Testis (tissue), 3 donors: Measurements from ENCODE around the gene NUMA1. TPM values are rescaled to one million over a fixed set of nuclear protein-coding genes. Genes with fewer than 3 reads are reported as not detected.

Experiments
- DNase-seq: peaks from one replicate; pipeline ENCODE4 v3.0.0-alpha.2; 2019
- H3K27ac ChIP-seq, 2 donors: fragments of 200-600 bp; sonication (generic); one replicate each; pipeline ENCODE4 v1.5.1; 2019
- H3K27me3 ChIP-seq: fragments of 200-600 bp; sonication (generic); one replicate; pipeline ENCODE4 v1.5.1; 2019
- H3K36me3 ChIP-seq: fragments of 200-600 bp; sonication (generic); one replicate; pipeline ENCODE4 v1.5.1; 2017; ENCODE audit warnings: low read depth; ENCODE audit errors: missing control alignments
- H3K4me1 ChIP-seq: fragments of 200-600 bp; sonication (generic); one replicate; pipeline ENCODE4 v1.5.1; 2019
- H3K4me3 ChIP-seq, 2 donors: fragments of 200-600 bp; sonication (generic); one replicate each; pipeline ENCODE4 v1.5.1; 2017 to 2019
- H3K9me3 ChIP-seq: fragments of 200-600 bp; sonication (generic); one replicate; pipeline ENCODE4 v1.5.1; 2017
- CTCF ChIP-seq, 3 experiments: fragments of 450-650 bp in 2 of 3; fragments of 200-600 bp in 1 of 3; sonication (generic) in 1 of 3; IDR thresholded peaks; one replicate each; pipeline ENCODE4 v1.5.1; 2016 to 2019; ENCODE audit warnings: antibody characterized with exemption in 3 of 3, mild to moderate bottlenecking in 2 of 3, moderate library complexity in 1 of 3
- POLR2A ChIP-seq: fragments of 450-650 bp; IDR thresholded peaks from one replicate; pipeline ENCODE4 v1.6.1; 2017; ENCODE audit warnings: antibody characterized with exemption, mild to moderate bottlenecking, moderate library complexity
- WGBS, 2 donors: methylation state at CpG; one replicate each; pipeline ENCODE4 v1.1.5; 2018; 5-methylcytosine and 5-hydroxymethylcytosine counted together
- intact Hi-C: fragments of 100-400 bp; cut with DNase I; formaldehyde crosslinking; loops from one replicate; pipeline ENCODE4 v1.15.1; 2023; ENCODE audit warnings: low total_unique reads
- polyA plus RNA-seq: library from polyadenylated mRNA; stranded (reverse); fragments of 350-450 nt; fragmentation: Illumina TruSeq; extraction: RNeasy Lipid Tissue Mini Kit (QIAGEN cat#74804); gene quantifications from one replicate; pipeline ENCODE4 v1.2.3, GENCODE V29; 2014; ENCODE audit warnings: low read depth, low replicate concordance; ENCODE audit not compliant: insufficient read depth
- total RNA-seq, 2 donors: library from RNA; depleted of rRNA; stranded (reverse); fragments of >200 nt; gene quantifications; one replicate each; pipeline ENCODE4 v1.2.3, GENCODE V29; 2016

NUMA1 gene
- total and polyA plus RNA-seq, 3 donors from 2014 or later, result 186 to 470 (median 452) TPM

DNA sequence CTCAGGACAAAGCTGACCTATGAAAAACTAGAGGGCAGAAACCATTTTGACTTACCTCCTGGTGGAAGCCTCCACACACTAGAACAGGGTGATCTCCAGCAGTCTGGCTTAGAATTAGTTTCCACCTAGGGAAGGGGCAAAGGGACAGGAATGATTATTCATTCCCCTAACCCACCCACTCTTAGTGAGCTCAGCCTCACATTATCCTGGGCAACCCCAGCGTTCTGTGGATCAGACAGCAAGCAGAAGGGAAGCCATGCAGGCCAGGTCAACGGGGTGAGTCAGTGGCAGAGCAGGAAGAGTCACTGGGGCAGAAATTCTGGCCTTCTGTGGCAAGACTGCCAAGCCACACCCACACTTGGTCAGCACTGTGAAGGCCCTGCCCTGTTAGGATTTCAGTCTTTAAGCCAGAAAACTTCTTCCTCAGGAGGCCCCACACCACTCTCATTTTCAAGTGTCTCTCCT, 10.5 kb downstream of the NUMA1 start:
- H3K36me3 ChIP-seq, result no peaks in the 10 kb centered on the region
- peak overlapping the region; percentile 40 to 75 for H3K27ac ChIP-seq
- no peaks in the 10 kb centered on the region for H3K27me3 ChIP-seq
- intact Hi-C loops, result no loop called here
- no peak for TF ChIP-seq POLR2A
- no peak for TF ChIP-seq CTCF (IDR thresholded peaks at IDR 0.05)
- 48 to 67% methylated on average over 1 to 2 of the region's 2 CpGs for WGBS, 2 donors
- peak; percentile 70 for DNase-seq
- peaks cover 18% of the 10 kb centered on the region for H3K4me1 ChIP-seq
- H3K4me3 ChIP-seq, result no peak overlapping the region
- H3K9me3 ChIP-seq, result no peaks in the 10 kb centered on the region

- DNase-seq, result no peak
- peak overlapping the region in 1 of 2 donors; percentile 75 for H3K27ac ChIP-seq
- intact Hi-C loops, result no loop called here
- no peak for TF ChIP-seq POLR2A
- no peak for TF ChIP-seq CTCF (IDR thresholded peaks at IDR 0.05)
- H3K9me3 ChIP-seq, result no peaks in the 10 kb centered on the region
- no peak overlapping the region for H3K4me3 ChIP-seq
- H3K27me3 ChIP-seq, result no peaks in the 10 kb centered on the region
- no peaks in the 10 kb centered on the region for H3K36me3 ChIP-seq
- H3K4me1 ChIP-seq, result peaks cover 18% of the 10 kb centered on the region
These were observed 11.1 kb downstream of the NUMA1 start for GRCh38 chr11:72069200-72069599.

DNA sequence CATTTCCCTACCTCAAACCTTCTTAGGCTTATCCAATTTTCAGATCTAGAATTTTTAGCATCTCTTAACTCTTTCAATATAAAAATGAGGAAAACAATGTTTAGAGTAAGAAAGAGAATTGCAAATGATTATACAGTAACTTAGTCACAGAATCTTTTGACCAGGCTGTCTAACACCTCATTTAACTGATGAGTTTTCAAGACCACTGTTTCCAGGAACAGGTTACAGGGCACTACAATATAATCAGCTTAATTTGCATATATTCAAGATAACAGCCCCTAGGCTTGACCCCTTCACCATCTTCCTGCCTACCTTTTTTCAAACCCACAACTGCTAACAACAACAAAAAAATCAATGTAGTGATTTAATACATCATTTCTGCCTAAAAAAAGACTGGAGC, 12.7 kb downstream of the NUMA1 start:
- no peaks in the 10 kb centered on the region for H3K36me3 ChIP-seq
- no peaks in the 10 kb centered on the region for H3K27me3 ChIP-seq
- peaks cover 18% of the 10 kb centered on the region for H3K4me1 ChIP-seq
- no peaks in the 10 kb centered on the region for H3K9me3 ChIP-seq
- intact Hi-C loops, result no loop called here
- H3K4me3 ChIP-seq, result no peak overlapping the region
- H3K27ac ChIP-seq, result peak overlapping the region in 1 of 2 donors; percentile 56
- no peak for DNase-seq
- TF ChIP-seq POLR2A (no peak), CTCF (IDR thresholded peaks at IDR 0.05) (no peak)

DNA sequence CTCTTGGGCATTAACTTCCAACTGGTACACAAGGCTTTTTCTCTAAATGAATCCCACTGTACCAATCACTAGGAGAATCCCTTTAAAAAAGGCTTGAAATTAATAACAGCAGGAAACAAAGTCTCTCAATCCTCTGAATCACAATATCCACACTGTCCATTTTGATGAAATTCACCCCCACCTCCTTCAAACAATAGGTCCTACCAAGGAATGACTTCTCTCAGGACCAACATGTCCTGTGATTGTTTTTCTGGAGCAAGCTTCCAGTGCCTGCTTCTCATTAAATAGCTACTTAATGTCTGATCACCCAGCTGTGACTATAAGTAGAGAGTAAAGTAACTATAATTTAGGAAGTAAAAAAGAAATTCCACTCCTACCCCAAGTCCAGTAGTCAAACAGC, 13.1 kb downstream of the NUMA1 start:
- TF ChIP-seq CTCF (IDR thresholded peaks at IDR 0.05), result no peak
- no peak for TF ChIP-seq POLR2A
- H3K27ac ChIP-seq, result peak overlapping the region in 1 of 2 donors; percentile 56
- H3K27me3 ChIP-seq, result no peaks in the 10 kb centered on the region
- intact Hi-C loops, result no loop called here
- peaks cover 18% of the 10 kb centered on the region for H3K4me1 ChIP-seq
- no peaks in the 10 kb centered on the region for H3K36me3 ChIP-seq
- no peak overlapping the region for H3K4me3 ChIP-seq
- no peaks in the 10 kb centered on the region for H3K9me3 ChIP-seq
- no peak for DNase-seq

DNA sequence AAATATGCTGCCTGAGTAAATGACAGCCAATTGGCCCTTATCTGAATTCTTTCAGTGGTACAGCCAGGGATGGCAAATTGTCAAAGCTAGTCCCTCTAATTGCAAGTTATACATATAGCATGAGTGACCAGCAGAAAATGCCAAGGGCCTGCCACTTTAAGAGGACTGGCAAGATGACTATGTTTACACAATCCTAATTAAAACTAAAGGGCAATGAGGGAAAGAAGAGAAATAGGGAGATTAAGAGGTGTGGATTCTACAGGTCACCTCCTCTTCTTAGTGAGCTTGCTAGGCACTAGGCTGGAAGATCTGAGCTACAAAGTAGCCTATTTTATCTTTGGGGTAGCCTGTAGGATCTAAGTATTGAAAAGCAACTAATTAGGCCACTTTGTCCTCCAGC, 13.5 kb downstream of the NUMA1 start:
- Histone ChIP-seq H3K27me3 (no peaks in the 10 kb centered on the region), H3K9me3 (no peaks in the 10 kb centered on the region), H3K4me3 (no peak overlapping the region), H3K27ac (peak overlapping the region; percentile 10 to 56), H3K4me1 (peaks cover 18% of the 10 kb centered on the region), H3K36me3 (no peaks in the 10 kb centered on the region)
- TF ChIP-seq CTCF (IDR thresholded peaks at IDR 0.05) (no peak), POLR2A (no peak)
- intact Hi-C loops, result no loop called here
- no peak for DNase-seq
